GM21619 (cell line): Measurements from ENCODE around the gene PIAS3.
"Not testable (repeated sequence)": the region's sequence is repeated elsewhere in the genome, so short reads cannot be mapped to it uniquely, and the experiment has no call there.

Experiments
- ATAC-seq: cut with Tn5 transposase; IDR thresholded peaks from one replicate; pipeline ENCODE4 v1.9.1; 2021; ENCODE audit not compliant: unreplicated experiment

PIAS3 gene

DNA sequence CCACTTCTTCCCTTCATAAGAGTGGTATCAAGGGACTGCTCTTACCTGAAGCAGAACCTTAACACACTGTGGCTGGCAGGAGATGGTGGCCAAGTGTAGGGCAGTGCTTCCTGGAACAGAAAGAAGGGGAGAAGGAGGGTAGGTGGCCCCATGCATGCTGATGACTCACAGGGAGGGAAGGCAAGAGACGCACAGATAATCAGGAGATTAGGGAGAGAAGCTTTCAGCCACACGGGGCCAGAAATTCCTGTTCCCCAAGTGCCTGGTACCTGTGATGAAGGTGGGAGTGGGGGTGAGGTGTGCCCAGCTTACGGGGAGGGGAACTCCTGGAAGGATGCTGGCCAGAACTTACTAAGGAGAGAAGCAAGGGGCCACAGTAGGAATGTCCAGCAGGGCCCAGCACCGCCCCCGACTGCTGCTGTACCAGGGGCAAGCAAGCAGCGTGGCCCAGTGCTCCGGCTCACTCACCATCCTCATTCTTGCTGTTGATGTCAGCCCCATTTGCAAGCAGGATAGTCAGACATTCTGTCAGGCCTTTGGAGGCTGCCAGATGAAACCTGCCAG lies 19.1 kb upstream of the PIAS3 start:
- ATAC-seq = no peak

DNA sequence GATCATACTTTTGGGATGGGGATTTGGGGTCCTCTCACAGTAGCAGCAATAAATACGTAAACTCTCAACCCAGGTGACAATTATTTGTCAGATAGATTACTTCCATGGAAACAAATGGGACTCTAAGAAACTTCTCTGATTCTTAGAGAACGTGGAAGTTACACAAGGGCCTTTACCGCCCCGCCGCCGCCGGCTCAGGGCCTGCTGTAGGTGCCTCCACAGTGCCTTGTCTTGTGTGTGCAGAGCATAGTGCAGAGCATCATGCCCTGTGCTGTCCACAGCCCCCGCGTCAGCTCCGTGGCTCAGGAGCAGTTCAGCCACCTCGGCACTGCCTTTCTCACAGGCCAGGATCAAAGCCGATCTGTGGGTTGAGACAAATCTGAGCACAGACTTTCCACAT lies 15.8 kb upstream of the PIAS3 start:
- ATAC-seq = no peak

DNA sequence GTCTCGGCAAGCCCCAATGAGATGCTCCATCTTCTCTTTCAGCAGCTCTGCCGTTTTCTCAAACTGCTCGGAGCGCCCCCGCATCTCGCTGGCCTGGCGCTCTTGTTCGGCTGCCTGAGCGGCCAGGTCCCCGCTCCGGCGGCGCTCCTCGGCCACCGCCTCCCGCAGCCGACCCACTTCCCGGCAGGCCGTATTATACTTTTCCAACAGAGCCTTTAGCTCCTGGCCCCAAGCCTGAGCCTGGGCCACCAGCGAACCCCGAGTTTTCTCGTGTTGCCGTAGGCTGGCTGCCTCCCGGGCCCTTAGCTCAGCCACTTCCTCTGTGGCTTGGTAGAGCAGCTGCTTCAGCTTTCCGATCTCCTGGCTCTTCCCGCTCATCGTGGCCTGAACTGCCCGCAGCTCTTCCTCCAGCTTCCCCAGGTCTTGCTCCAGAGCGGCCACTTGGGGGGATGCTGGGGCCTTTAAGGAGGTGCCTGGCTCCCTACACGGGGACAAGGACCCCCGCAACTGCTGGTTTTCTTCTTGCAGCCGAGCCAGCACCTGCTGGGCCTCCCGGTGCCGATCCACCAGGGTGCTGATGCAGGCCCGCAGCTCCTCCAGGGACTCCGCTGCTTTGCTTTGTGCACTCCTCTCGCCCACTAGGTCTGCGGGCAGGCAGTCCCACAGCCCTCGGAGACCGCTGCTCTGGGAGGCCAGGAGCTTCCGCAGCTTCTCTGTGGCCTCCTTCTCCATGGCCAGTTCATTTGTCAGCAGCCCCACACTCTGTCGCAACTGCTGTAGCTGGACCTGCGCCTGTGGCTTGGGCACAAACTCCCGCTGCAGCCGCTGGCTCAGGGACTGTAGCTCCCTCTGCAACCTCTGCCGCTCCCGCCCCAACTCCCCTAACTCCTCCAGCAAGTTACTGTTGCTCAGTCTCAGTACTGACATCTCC lies 13.4 kb upstream of the PIAS3 start:
- ATAC-seq = no peak

DNA sequence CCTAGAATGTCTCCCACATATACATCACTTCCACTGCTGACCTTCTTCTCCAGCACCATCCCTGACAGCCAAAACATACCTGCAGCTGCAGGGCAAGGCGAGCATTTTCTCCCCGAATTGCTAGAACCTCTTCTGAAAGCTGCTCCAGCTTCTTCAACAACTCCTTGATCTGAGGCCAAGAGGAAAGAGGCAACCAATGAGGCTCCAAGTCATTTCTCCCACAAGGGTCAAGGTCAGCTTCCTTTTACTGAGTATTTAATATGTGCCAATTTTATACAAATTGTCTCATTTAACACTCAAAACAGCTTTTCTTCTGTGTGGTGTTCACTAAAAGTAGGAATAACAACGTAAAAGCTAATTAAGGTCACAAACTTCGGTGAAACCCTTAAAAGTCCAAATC lies 9.4 kb upstream of the PIAS3 start:
- no peak for ATAC-seq

DNA sequence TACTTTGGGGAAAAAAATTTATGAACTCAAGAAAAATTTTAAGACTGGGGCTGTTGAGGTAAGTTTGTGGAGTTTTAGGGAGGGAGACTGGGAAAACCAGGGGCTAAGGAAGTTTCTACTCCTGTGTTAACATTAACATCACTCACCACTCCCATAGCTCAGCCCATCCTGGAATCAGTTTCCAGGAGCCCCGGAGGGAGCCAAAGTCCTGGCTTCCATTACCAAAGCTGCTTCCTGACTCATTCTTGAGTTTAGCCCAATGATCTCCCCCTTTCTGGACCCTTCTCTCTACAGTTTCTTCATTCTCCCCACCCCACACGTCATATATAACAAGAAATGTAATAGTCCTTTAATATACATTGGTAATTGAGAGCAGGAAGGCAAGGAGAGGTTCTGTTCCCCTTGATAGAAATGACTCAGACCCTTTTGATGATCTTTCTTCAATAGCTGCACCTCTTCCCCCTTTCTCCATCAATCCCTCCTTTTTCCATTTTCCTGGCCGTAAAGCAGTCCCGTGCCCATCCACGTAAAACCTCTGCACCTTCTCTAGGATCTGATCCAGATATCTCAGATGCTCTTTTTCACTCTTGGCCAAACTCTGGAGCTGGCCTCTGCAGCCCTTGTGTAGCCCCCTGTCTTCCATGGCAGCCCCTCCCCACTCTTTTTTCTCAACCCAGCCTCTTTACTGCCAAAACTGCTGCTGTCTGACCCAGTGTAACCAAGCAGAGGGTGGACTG lies 4.6 kb upstream of the PIAS3 start:
- ATAC-seq = no peak

DNA sequence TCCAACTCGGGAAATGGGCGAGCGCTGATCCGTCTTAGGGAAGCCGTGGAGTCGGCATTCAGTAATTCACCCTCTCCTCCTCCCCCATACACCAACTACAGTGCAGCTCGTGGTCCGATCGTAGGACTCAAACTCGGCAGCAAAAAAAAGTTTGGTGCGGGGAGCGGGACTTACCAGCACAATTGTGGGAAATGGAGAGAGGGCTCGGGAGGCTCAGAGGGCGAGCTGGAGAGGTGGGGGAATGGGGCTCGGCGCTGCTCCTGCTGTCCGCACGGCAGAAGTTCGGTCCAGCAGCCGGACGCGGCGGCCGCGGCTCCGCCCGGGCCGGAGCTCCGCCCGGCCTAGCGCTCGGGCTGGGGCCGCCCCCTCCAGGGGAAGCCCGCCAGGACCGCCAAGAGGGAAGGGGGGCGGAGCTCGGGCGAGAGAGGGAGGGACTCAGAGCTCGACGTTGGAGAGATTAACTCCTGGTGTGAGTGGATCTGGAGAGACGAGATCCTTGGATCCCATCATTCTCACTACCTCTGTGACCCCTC lies 676 bp upstream of the PIAS3 start:
- ATAC-seq = peak; percentile 75

DNA sequence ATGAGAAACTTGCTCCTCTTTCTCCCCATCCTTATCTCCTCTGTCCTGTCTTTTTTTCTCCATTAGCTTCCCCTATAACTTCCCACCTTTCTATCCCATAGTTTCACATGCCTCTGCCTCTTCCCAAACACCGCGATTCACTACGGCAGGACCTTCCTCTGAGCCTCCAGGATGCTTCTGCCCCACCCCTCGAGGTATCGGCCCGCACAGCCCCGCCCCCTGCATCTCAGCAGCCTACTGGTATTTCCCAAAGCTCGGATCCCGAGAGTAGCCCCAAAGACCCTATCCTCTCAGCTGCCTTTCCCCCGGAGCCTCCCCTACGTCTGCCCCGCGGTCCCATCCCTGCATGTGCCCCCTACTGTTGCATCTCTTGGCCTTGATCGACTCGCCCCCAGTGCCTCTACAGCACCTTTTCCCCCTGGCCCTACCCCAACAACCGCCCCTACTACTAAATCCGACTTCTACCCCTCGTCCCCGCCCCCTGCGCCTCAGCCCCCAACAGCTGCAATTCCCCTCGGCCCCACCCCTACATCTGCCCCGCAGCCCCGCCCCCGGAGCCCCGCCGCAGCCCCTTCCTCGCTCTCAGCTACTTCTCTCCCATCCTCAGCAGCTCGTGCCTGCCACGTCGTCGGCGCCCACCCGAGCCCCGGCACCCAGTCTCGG lies 512 bp downstream of the PIAS3 start:
- peak; percentile 22 for ATAC-seq

DNA sequence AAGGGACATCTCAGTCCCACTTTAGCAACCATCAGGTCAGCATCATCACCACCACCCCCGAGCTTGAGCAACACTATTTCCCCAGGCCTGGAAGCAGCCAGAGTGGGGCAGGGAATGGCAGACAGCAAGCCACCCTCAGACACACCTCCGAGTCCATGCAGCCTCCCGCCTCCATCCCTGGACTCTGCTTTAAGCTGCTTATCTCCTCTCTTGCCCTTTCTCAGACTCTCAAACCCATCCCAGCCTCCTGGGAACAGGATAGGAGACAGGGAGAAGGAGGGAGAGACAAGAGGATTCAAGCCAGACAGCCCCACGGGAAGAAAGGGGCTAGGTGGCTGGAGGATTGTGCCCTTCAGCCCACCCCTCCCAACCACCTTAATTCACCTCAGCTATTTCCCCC lies 1.7 kb downstream of the PIAS3 start:
- ATAC-seq = no peak

DNA sequence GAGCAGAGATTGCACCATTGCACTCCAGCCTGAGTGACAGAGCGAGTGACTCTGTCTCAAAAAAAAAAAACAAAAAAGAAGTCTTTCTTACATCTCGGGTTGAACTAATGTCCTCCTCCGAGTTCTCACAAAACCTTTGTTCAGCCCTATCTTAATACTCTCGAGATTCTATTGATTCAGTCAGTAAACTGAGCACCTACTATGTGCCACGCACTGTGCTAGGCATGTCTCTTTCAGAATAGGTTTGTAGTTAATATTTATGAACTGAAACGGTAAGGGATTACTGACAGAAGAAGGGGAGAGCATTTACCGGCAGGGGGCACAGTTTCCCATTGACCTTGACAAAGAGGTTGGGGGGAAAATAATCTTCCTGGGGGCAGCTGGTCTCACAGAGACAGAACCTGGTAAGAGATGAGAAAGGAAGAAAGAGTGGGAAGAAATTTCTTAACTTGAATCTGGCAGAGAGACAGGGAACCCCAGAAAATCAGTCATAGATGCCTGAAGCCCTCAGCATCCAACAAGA lies 3.4 kb downstream of the PIAS3 start:
- no peak for ATAC-seq

DNA sequence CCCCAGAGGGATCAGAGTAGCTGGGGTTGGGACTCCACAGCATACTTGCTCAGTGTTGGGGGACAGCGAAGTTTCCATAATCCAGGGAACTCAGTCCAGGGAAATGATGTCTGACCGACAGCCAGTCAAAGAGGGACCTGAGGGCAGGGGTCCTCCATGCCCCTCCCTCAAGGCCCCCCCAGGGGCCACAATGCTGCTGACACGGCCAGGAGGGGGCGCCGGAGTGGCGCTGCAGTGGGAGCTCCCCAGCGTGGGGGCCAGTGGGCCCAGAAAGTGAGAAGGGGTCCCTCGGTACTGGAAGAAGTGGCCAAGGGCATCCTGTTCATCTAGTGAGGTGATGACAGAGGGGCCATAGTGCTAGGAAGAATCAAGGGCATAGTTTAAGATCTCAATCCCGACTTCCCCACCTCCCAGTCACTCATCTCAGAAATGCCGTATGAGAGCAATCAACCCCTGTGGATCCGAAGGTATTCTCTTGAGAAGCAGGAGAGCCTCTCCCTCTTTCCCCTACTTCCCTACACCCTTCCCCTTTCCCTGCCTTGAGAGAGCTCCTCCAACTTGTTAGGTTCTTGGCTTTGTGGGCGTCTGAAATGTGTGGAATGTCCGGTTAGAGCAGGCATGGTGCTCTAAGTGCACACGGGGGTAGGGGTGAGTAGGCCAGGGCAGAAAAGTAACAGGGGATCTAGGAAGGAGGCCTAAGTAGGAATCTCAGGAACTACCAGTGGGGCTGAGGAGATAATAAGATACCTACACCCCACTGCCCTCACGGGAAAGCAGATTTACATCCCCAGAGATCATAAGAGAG lies 9.3 kb downstream of the PIAS3 start:
- no peak for ATAC-seq

DNA sequence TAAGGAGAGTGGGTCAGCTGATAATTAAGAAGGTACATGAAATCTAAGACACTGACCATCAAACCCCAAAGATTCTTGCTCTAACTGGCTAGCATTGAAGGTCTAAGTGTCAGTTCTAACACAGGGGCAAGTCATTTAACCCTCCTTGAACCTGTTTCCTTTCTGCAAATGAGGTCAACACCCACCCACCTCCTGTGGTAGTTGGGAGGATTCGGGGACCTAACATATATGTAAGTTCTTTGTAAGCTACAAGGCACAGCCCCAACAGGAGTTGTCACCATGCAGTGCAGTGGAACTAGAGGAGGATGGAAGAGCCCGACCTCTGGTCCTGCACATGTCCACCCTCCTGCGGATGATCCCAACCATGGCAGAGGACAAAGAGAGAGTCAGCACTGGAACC lies 11.1 kb downstream of the PIAS3 start:
- ATAC-seq = no peak

DNA sequence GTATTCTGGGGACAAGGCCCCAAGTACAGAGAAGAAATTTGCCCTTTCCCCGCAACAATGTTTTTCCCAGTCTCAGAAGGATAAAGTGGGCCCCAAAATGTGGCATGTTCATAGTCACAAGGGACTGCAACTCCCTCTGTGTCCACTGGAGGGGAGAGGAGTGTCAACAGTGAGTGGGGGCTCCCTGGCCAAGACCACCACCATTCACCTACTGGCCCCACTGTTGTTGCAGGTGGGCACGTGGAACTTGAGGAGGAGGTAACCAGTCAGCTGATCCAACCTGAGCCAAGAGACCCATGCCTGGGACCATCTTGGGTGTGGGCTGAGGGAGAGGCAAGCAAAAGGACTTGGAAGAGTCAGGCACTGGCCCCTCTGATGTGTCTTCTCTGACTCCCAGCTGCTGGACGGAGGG lies 12.7 kb downstream of the PIAS3 start:
- no peak for ATAC-seq

DNA sequence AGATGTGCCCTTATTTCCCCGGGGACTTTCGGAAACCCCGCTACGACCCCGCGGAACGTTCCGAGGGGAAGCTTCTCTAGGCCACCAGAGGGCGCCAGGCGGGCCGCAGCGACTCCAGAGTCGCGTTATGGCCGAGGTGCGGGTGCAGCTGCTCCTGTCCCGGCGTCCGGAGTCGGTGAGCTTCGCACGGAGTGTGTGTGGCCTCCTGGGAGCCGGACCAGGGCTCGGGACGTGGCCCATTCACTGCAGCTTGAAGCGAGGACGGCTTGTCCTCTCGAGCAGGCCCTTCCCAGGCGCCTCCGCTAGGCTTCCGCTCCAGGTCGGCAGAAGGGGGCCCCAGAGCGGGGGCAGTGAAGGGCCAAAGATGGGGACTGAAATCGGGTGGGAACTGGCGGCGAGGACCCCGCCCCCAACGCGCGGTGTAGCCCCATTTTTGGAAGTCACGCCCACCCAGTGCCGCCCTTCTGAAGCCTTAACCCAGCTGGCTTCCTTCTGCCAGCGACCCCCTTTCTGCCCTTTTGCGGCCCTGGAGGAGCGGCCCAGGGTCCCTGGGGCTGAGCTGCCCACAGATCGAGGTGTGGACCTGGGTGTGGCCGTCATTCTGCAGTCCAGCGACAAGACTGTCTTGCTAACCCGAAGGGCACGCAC lies 13.2 kb downstream of the PIAS3 start, which contains the start of gene NUDT17:
Gene NUDT17, plus strand, starts transcription at position 117 of the 648 bp plus-strand sequence. Its CDS starts 11 bp downstream, at position 128.
- ATAC-seq = peak; percentile 50

DNA sequence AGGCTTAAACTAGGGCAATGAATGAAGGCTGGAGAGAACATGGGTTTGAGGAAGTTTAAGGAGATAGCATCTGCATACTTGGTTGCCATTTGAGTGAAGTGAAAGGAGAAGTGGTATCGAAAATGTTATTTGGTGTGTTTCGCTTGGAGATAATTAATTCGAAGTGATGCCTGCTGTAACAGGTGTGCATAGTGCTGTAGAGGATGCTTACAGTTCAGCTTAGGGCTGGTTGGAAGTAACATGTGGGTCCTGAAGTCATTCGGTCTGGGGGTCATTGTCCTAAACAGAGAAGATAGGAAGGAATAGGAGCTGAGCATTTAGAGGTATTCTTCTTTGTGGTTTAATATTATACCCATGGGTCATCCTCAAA lies 13.8 kb downstream of the PIAS3 start:
- peak; percentile 73 for ATAC-seq

DNA sequence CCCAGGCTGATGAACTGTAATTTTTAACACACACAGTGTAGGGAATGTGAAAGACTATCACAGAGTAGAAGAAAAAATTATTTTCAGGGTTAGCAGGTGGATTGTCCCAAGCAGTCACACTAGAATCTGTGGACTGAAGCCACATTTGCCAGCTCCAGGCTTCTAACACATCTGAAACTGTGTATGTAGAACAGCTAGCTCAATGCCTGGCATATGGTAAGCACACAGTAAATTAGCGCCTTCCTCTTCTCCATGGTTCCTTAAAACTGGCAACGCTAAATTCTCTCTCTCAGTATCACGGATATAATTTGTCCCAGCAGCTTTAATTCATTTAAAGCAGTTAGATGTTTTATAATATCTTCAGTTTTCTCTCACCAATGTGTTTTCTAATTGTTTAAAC lies 15.8 kb downstream of the PIAS3 start:
- no peak for ATAC-seq

DNA sequence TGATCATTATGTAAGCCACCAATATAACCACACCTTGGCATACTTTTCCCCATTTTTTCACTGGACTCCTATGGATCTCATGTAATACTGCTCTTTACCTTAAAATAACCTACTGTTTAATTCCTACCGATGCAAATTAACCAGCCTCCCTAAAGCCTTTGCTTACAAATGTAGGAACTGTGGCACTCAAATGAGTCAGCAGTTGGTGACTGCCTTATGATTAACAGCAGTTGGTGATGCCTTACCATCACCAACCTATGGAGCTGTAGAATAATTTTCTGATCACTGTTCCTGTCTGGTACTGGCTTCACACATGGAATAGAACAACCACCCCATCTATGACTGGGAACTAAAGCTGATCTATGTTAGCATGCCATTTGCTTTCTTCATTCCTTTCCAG lies 21.2 kb downstream of the PIAS3 start:
- no peak for ATAC-seq

DNA sequence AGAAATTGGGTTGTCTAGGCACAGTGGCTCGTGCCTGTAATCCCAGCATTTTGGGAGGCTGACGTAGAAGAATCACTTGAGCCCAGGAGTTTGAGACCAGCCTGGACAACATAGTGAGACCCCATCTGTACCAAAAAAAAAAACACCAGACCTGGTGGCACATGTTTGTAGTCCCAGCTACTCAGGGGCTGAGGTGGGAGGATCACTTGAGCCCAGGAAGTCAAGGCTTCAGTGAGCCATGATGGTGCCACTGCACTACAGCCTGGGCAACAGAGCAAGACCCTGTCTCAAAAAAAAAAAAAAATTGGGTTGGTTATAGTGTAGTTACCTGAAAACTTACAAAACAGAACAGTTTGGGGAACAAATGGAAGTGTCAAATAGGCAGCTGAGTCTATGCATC lies 28.1 kb downstream of the PIAS3 start:
- ATAC-seq = not testable (repeated sequence)

DNA sequence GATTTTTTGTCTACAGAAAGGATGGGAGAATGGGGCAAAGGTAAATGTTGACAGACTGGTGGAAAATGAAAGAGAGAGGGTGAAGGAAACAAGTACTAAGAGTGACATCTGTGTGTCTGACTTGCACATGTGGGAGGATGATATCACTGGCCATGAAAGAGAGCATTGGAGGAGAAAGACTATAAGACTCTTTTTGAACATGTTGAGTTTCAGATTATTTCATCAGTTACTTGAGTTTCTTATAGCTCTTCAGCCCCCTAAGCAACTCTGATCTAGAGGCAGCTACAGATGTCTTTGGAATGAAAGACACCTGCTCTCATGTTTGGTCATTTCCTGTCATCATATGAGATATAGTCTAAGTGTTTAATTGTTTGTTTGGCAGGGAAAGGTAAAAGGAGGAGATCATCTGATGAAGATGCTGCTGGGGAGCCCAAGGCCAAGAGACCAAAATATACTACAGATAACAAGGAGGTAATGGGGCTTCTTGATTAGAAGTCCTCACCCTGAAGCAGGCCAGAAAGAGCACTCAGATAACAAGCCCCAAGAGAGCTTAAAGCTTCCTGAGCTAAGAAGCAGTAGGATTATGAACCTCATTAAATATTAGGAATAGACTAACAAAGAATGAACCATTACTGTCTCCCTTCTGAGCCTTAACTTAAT lies 30.4 kb downstream of the PIAS3 start:
- ATAC-seq = no peak

DNA sequence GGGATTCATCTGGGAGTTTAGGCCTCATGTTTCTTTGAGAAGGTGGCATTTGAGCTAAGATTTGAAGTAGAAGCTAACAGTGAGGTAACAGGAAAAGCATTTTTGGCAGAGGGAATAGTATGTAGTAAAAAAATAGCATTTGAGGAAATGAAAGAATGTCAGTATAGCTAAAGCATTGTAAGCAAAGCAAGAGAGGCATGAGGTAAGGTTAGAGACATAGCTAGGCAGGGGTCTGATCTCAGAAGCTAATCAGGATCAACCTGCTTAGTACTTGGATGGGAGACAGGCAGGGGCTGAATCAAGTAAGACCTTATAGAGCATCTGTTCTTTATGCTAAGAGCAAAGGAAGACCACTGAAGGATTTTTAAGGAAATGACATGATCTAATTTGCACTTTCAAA lies 30.9 kb downstream of the PIAS3 start:
- no peak for ATAC-seq
